Measurements from ENCODE around the gene GPR148. TPM values are rescaled to one million over a fixed set of nuclear protein-coding genes. Genes with fewer than 3 reads are reported as not detected.
A peak's percentile ranks its signal among the peaks of the same experiment; 100 is the strongest.
"Not testable (repeated sequence)": the region's sequence is repeated elsewhere in the genome, so short reads cannot be mapped to it uniquely, and the experiment has no call there.

The GPR148 gene
- total RNA-seq = not detected in 2 replicates

GRCh38 chr2:130728549-130729316, at the start of gene GPR148:
Gene GPR148, plus strand, starts transcription at chr2:130729070. Its CDS starts 82 bp downstream, at chr2:130729152.
- no peak within 1 kb of the TSS for H3K4me3 ChIP-seq (ENCODE audit: low read depth, low read length)
- TF ChIP-seq CTCF (IDR thresholded peaks at IDR 0.05; ENCODE audit: insufficient read depth, low read length, poor library complexity, severe bottlenecking) = no peak

GRCh38 chr2:130692041-130692770, 36.7 kb upstream of the GPR148 start:
- H3K4me3 ChIP-seq (ENCODE audit: low read depth, low read length); DNase-seq (ENCODE audit: low read depth); H3K27me3 ChIP-seq (ENCODE audit: control insufficient read depth, insufficient read depth, low read length); H3K36me3 ChIP-seq (ENCODE audit: control insufficient read depth, insufficient read depth, low read length): not testable (repeated sequence)

More at GRCh38 chr2:130728549-130729316, at the start of gene GPR148:
- Histone ChIP-seq H3K36me3 (ENCODE audit: control insufficient read depth, insufficient read depth, low read length) (no peaks in the 10 kb centered on the region), H3K27me3 (ENCODE audit: control insufficient read depth, insufficient read depth, low read length) (peaks cover 8% of the 10 kb centered on the region)
- no peak for DNase-seq (ENCODE audit: low read depth)

GRCh38 chr2:130693474-130693873, 35.4 kb upstream of the GPR148 start:
- H3K27me3 ChIP-seq (ENCODE audit: control insufficient read depth, insufficient read depth, low read length); H3K36me3 ChIP-seq (ENCODE audit: control insufficient read depth, insufficient read depth, low read length); DNase-seq (ENCODE audit: low read depth); H3K4me3 ChIP-seq (ENCODE audit: low read depth, low read length): not testable (repeated sequence)
- TF ChIP-seq CTCF (IDR thresholded peaks at IDR 0.05; ENCODE audit: insufficient read depth, low read length, poor library complexity, severe bottlenecking) = peak; percentile 38

- not testable (repeated sequence) for H3K27me3 ChIP-seq (ENCODE audit: control insufficient read depth, insufficient read depth, low read length)
Observed at GRCh38 chr2:130703250-130703649, 25.6 kb upstream of the GPR148 start.

GRCh38 chr2:130714795-130715194, 14.1 kb upstream of the GPR148 start:
- not testable (repeated sequence) for H3K36me3 ChIP-seq (ENCODE audit: control insufficient read depth, insufficient read depth, low read length); DNase-seq (ENCODE audit: low read depth); H3K27me3 ChIP-seq (ENCODE audit: control insufficient read depth, insufficient read depth, low read length); H3K4me3 ChIP-seq (ENCODE audit: low read depth, low read length)

More at GRCh38 chr2:130703250-130703649, 25.6 kb upstream of the GPR148 start:
- H3K4me3 ChIP-seq (ENCODE audit: low read depth, low read length); DNase-seq (ENCODE audit: low read depth); H3K36me3 ChIP-seq (ENCODE audit: control insufficient read depth, insufficient read depth, low read length): not testable (repeated sequence)

GRCh38 chr2:130720036-130720435, 8.8 kb upstream of the GPR148 start:
- Histone ChIP-seq H3K27me3 (ENCODE audit: control insufficient read depth, insufficient read depth, low read length) (no peaks in the 10 kb centered on the region), H3K36me3 (ENCODE audit: control insufficient read depth, insufficient read depth, low read length) (no peaks in the 10 kb centered on the region), H3K4me3 (ENCODE audit: low read depth, low read length) (no peak overlapping the region)
- TF ChIP-seq CTCF (IDR thresholded peaks at IDR 0.05; ENCODE audit: insufficient read depth, low read length, poor library complexity, severe bottlenecking) = no peak
- no peak for DNase-seq (ENCODE audit: low read depth)

GRCh38 chr2:130720528-130720927, 8.3 kb upstream of the GPR148 start:
- H3K36me3 ChIP-seq (ENCODE audit: control insufficient read depth, insufficient read depth, low read length) = no peaks in the 10 kb centered on the region
- no peak overlapping the region for H3K4me3 ChIP-seq (ENCODE audit: low read depth, low read length)
- no peak for TF ChIP-seq CTCF (IDR thresholded peaks at IDR 0.05; ENCODE audit: insufficient read depth, low read length, poor library complexity, severe bottlenecking)
- no peak for DNase-seq (ENCODE audit: low read depth)
- H3K27me3 ChIP-seq (ENCODE audit: control insufficient read depth, insufficient read depth, low read length) = no peaks in the 10 kb centered on the region
